CD8-positive, alpha-beta memory T cell (primary cell): Measurements from ENCODE around the gene LBX1. TPM values are rescaled to one million over a fixed set of nuclear protein-coding genes. Genes with fewer than 3 reads are reported as not detected.

Source experiments
- CTCF ChIA-PET: fragments of 350-600 bp; sonication (Branson Sonifier 250); formaldehyde crosslinking; loops from one replicate; lab custom pipeline; 2021; ENCODE audit warnings: antibody characterized with exemption; lab: Charles Lee
- POLR2A ChIA-PET: fragments of 350-600 bp; sonication (Branson Sonifier 250); formaldehyde crosslinking; loops from one replicate; lab custom pipeline; 2021; ENCODE audit warnings: antibody characterized with exemption; lab: Charles Lee
- DNase-seq, 5 donors: peaks; one replicate each; pipeline versions ENCODE4 v3.0.0 to v3.0.0-alpha.2; 2020 to 2022; ENCODE audit warnings: mixed read lengths in 1 of 5
- H3K27ac ChIP-seq: one replicate; pipeline ENCODE4 v1.7.0; 2013; ENCODE audit warnings: low read depth, mild to moderate bottlenecking, low read length, moderate library complexity
- H3K27me3 ChIP-seq: 2 replicates; pipeline ENCODE4 v1.7.0; 2013; ENCODE audit warnings: low read length, mild to moderate bottlenecking; ENCODE audit not compliant: insufficient read depth, poor library complexity, severe bottlenecking
- H3K36me3 ChIP-seq: 2 replicates; pipeline ENCODE4 v1.7.0; 2013; ENCODE audit warnings: mild to moderate bottlenecking, low read length, moderate library complexity; ENCODE audit not compliant: insufficient read depth
- H3K4me1 ChIP-seq: 2 replicates; pipeline ENCODE4 v1.7.0; 2013; ENCODE audit warnings: mild to moderate bottlenecking, low read length, moderate library complexity; ENCODE audit not compliant: insufficient read depth
- H3K4me3 ChIP-seq: 2 replicates; pipeline ENCODE4 v1.7.0; 2013; ENCODE audit warnings: mild to moderate bottlenecking, low read length
- H3K9me3 ChIP-seq: 2 replicates; pipeline ENCODE4 v1.7.0; 2013; ENCODE audit warnings: mild to moderate bottlenecking, low read length
- H3K27ac Mint-ChIP-seq, 8 donors: one replicate each; pipeline ENCODE4 v1.8.0; 2020 to 2021; ENCODE audit warnings: mixed read lengths in 8 of 8, mild to moderate bottlenecking in 6 of 8, inconsistent platforms in 3 of 8, moderate library complexity in 3 of 8
- H3K27me3 Mint-ChIP-seq, 2 donors: one replicate each; pipeline ENCODE4 v1.8.0; 2020 to 2021; ENCODE audit warnings: mixed read lengths in 2 of 2, mild to moderate bottlenecking in 1 of 2, moderate library complexity in 1 of 2
- H3K36me3 Mint-ChIP-seq, 3 donors: one replicate each; pipeline ENCODE4 v1.8.0; 2020 to 2021; ENCODE audit warnings: mixed read lengths in 3 of 3, inconsistent platforms in 1 of 3, mild to moderate bottlenecking in 1 of 3
- H3K4me1 Mint-ChIP-seq, 3 donors: one replicate each; pipeline ENCODE4 v1.8.0; 2020 to 2021; ENCODE audit warnings: mixed read lengths in 3 of 3, inconsistent platforms in 1 of 3, mild to moderate bottlenecking in 1 of 3
- H3K4me3 Mint-ChIP-seq, 7 donors: one replicate each; pipeline ENCODE4 v1.8.0; 2020 to 2021; ENCODE audit warnings: mixed read lengths in 7 of 7, mild to moderate bottlenecking in 6 of 7, moderate library complexity in 4 of 7, inconsistent platforms in 2 of 7
- H3K9me3 Mint-ChIP-seq, 5 donors: one replicate each; pipeline ENCODE4 v1.8.0; 2020 to 2022; ENCODE audit warnings: mixed read lengths in 5 of 5, mild to moderate bottlenecking in 3 of 5, moderate library complexity in 2 of 5, inconsistent platforms in 1 of 5
- polyA plus RNA-seq: library from polyadenylated mRNA; unstranded; fragments of 300-500 nt; fragmentation: Illumina TruSeq; gene quantifications from one replicate; pipeline ENCODE4 v1.2.3, GENCODE V29; 2021
- total RNA-seq, 2 experiments: library from RNA; stranded (reverse); gene quantifications; one replicate each; pipeline ENCODE4 v1.2.3, GENCODE V29; 2021

Gene LBX1, protein sequence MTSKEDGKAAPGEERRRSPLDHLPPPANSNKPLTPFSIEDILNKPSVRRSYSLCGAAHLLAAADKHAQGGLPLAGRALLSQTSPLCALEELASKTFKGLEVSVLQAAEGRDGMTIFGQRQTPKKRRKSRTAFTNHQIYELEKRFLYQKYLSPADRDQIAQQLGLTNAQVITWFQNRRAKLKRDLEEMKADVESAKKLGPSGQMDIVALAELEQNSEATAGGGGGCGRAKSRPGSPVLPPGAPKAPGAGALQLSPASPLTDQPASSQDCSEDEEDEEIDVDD
- total RNA-seq (not detected), polyA plus RNA-seq (not detected)

DNA sequence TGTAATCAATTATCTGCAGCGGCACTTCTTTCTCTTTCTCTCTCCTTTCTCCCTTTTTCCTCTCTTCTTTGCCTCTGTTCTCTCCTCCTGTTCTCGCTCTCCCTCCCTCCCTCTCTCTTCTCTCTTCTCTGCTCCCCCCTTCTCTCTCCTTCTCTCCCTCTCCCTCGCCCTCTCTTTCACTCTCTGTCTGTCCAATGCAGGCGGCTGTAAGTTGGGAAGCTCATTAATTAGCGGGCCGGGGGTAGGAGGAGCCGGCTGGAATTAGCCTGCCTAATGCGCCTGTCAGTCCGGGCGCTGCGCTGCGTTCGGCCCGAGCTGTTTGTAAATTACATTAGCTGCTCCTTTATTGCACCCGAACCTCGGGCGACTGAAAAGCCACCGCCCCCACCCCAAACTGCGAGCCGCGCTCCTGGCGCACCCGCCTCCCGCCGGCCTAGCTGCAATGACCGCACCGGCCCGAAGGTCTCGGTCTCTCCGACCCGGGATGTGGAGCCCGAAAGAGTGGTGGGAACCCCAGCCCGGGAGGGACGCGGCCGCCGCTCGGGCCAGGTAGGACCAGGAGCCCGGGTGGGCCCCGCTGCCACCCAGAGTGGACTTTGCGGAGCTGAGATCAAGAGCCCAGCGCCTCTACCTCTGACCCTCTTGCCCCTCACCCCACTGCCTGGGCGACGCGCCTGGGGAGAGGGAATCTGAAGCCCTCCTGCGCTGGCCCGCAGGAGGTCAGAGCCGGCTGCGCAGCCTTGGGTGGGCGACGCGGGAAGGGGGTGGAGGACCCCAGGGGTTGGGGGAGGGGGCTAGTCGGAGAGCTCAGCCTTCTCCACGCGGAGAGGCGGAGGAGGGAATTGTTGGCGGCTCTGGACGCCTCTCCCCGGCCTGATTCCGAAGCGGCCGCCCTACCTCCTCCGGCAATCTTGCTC is at the start of gene LBX1:
Gene LBX1, minus strand, starts transcription at position 198 of the 917 bp plus-strand sequence. CDS start 648 bp downstream, outside the sequence.
- ChIA-PET CTCF (interaction anchor here (1.8 kb wide), 1 partner anchor 15 kb away, joined by 8 read pairs; no protein-coding TSS in a partner anchor), POLR2A (interaction anchor here (0.7 kb wide), 2 partner anchors 10 to 63 kb away, joined by 3 to 8 read pairs; no protein-coding TSS in a partner anchor)
- H3K9me3 ChIP-seq: no peaks in the 10 kb centered on the region
- H3K27ac ChIP-seq: no peak within 1 kb of the TSS
- peaks cover 0 to 3% (median 0%) of the 10 kb centered on the region in 5 donors for H3K9me3 Mint-ChIP-seq
- no peak within 1 kb of the TSS for H3K4me3 ChIP-seq
- no peak for DNase-seq
- H3K36me3 Mint-ChIP-seq: peaks cover 0 to 3% (median 0%) of the 10 kb centered on the region in 3 donors
- H3K27ac Mint-ChIP-seq: peak within 1 kb of the TSS in 2 of 8 donors; percentile 45 to 48
- peak within 1 kb of the TSS; percentile 8 to 76 (median 62) for H3K4me3 Mint-ChIP-seq
- peaks cover 91% of the 10 kb centered on the region for H3K27me3 ChIP-seq
- H3K4me1 Mint-ChIP-seq: peaks cover 28 to 44% (median 32%) of the 10 kb centered on the region in 3 donors
- H3K27me3 Mint-ChIP-seq: peaks cover 66 to 80% of the 10 kb centered on the region in 2 donors
- no peaks in the 10 kb centered on the region for H3K36me3 ChIP-seq
- H3K4me1 ChIP-seq: peaks cover 42% of the 10 kb centered on the region

DNA sequence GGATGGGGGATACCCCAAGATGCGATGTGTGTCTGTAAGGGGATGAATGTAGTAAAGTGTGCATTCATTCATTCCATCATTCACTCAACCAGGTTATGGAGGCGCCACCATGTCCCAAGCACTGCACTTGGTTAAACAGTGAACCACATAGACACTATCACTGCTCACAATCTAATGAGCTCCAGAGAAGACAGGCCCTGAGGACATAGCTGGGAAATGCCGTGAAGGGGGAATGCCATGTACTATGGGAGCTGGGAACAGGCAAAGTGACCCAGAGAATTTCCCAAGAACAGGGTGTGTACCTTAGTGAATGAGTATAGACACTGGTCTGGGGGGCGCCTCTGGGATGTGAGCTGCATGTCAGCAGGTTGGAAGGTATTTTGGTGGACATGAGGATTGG is 44.5 kb upstream of the LBX1 start:
- Histone ChIP-seq H3K36me3 (no peaks in the 10 kb centered on the region), H3K9me3 (no peaks in the 10 kb centered on the region), H3K4me1 (no peaks in the 10 kb centered on the region), H3K27ac (no peak overlapping the region), H3K4me3 (no peak overlapping the region), H3K27me3 (no peaks in the 10 kb centered on the region)
- Mint-ChIP-seq H3K27me3 (peaks cover 20 to 42% of the 10 kb centered on the region in 2 donors), H3K9me3 (no peaks in the 10 kb centered on the region), H3K4me1 (peaks cover 0 to 5% (median 2%) of the 10 kb centered on the region in 3 donors), H3K4me3 (no peak overlapping the region), H3K36me3 (no peaks in the 10 kb centered on the region), H3K27ac (no peak overlapping the region)
- ChIA-PET CTCF (interaction anchor here (0.8 to 3.9 kb wide), 4 partner anchors 15 to 297 kb away, joined by 3 to 14 read pairs (median 4); no protein-coding TSS in a partner anchor), POLR2A (interaction anchor here (0.6 kb wide), 1 partner anchor 275 kb away, joined by 5 read pairs; no protein-coding TSS in a partner anchor)
- DNase-seq: no peak

- no peaks in the 10 kb centered on the region for H3K27me3 ChIP-seq
- ChIA-PET CTCF (interaction anchor here (0.8 to 3.9 kb wide), 3 partner anchors 15 to 59 kb away, joined by 3 to 14 read pairs (median 5); no protein-coding TSS in a partner anchor), POLR2A (no interaction called here)
- no peaks in the 10 kb centered on the region for H3K4me1 ChIP-seq
- H3K27me3 Mint-ChIP-seq: peaks cover 22 to 45% of the 10 kb centered on the region in 2 donors
- no peak overlapping the region for H3K4me3 ChIP-seq
- no peaks in the 10 kb centered on the region for H3K9me3 Mint-ChIP-seq
- H3K4me3 Mint-ChIP-seq: no peak overlapping the region
- H3K36me3 ChIP-seq: no peaks in the 10 kb centered on the region
- no peak for DNase-seq
- no peaks in the 10 kb centered on the region for H3K36me3 Mint-ChIP-seq
- H3K27ac Mint-ChIP-seq: peak overlapping the region in 1 of 8 donors; percentile 34
- peaks cover 0 to 5% (median 2%) of the 10 kb centered on the region in 3 donors for H3K4me1 Mint-ChIP-seq
- no peak overlapping the region for H3K27ac ChIP-seq
- no peaks in the 10 kb centered on the region for H3K9me3 ChIP-seq
These were observed 44.1 kb upstream of the LBX1 start for GRCh38 chr10:101273330-101273729.

DNA sequence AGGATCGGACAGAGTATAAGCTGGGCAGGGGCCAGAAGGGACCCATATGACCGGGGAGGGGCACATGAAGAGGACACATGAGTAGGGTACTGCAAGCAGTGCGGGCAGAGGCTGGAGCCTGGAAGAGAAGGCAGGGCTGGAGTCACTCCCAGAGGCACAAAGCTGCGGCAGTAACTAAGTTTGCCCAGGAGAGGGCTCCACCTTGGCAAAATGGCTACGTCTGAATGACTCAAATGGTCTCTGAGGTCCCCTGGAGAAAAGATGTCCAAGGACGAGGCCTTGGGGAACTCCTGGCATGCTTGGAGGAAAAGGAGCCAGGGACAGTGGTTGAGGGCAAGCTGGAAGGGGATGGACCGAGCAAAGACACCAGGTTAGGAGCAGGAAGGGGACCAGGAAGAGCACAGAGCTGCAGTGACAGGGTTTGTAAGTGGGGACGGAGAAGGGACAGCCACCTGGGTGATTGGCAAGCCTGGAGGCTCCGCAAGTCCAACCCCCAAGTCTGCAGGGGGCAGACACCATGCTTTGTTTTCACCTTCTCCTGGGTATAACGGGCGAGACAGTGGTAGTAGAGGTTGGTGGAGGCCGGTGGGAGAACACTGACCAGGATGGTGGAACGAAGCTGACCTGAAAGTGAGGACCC is 43.1 kb upstream of the LBX1 start:
- no peaks in the 10 kb centered on the region for H3K27me3 ChIP-seq
- H3K4me3 ChIP-seq: no peak overlapping the region
- peak overlapping the region in 1 of 8 donors; percentile 72 for H3K27ac Mint-ChIP-seq
- DNase-seq: peak; percentile 26 to 66 (median 39)
- H3K4me3 Mint-ChIP-seq: no peak overlapping the region
- H3K4me1 ChIP-seq: no peaks in the 10 kb centered on the region
- peaks cover 0 to 5% (median 2%) of the 10 kb centered on the region in 3 donors for H3K4me1 Mint-ChIP-seq
- H3K36me3 ChIP-seq: no peaks in the 10 kb centered on the region
- ChIA-PET POLR2A (interaction anchor here (0.6 kb wide), 1 partner anchor 127 kb away, joined by 4 read pairs; no protein-coding TSS in a partner anchor), CTCF (interaction anchor here (1.0 to 3.9 kb wide), 6 partner anchors 16 to 298 kb away, joined by 3 to 14 read pairs (median 5); no protein-coding TSS in a partner anchor)
- peaks cover 22 to 47% of the 10 kb centered on the region in 2 donors for H3K27me3 Mint-ChIP-seq
- H3K36me3 Mint-ChIP-seq: no peaks in the 10 kb centered on the region
- no peaks in the 10 kb centered on the region for H3K9me3 Mint-ChIP-seq
- no peaks in the 10 kb centered on the region for H3K9me3 ChIP-seq
- H3K27ac ChIP-seq: no peak overlapping the region

DNA sequence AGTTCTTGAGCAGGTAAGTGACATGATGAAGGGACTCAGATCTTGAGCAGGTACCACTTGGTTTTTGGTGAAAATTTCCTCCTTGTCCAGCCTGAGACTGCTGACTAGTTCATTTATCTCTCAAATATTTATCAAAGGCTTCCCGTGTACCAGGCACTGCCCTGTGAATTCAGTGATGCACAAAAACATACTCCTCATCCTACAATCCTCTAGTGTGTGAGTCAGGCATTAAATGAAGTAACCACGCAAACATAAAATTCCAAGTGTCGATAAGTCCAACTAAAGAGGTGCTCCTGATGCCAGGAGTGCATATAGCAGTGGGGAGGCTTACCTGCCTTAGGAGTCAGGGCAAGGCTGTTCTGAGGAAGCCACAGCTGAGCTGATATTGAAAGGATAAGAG is 41.5 kb upstream of the LBX1 start:
- Mint-ChIP-seq H3K27ac (no peak overlapping the region), H3K9me3 (no peaks in the 10 kb centered on the region), H3K4me1 (peaks cover 0 to 5% (median 2%) of the 10 kb centered on the region in 3 donors), H3K4me3 (no peak overlapping the region), H3K36me3 (no peaks in the 10 kb centered on the region), H3K27me3 (peaks cover 22 to 47% of the 10 kb centered on the region in 2 donors)
- Histone ChIP-seq H3K4me3 (no peak overlapping the region), H3K9me3 (no peaks in the 10 kb centered on the region), H3K36me3 (no peaks in the 10 kb centered on the region), H3K4me1 (no peaks in the 10 kb centered on the region), H3K27ac (no peak overlapping the region), H3K27me3 (no peaks in the 10 kb centered on the region)
- CTCF ChIA-PET: interaction anchor here (1.1 to 3.9 kb wide), 3 partner anchors 57 to 306 kb away, joined by 3 to 14 read pairs (median 5); no protein-coding TSS in a partner anchor
- POLR2A ChIA-PET: no interaction called here
- no peak for DNase-seq

DNA sequence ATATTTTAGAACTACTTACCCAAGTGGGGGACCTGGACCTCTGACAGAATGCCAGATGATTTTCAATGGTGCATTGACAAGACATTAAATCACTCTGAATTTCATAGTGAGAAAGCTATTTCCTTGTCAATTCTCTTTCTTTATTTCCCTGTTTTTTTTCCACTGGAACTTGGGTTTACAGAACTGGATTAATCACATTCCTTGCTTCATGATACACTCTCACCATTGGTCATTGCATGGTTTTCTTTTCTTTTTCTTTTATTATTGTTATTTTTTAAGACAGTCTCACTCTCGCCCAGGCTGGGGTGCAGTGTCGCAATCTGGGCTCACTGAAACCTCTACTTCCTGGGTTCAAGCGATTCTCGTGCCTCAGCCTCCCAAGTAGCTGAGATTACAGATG is 38.5 kb upstream of the LBX1 start:
- DNase-seq: no peak
- peaks cover 0 to 5% (median 2%) of the 10 kb centered on the region in 3 donors for H3K4me1 Mint-ChIP-seq
- Histone ChIP-seq H3K9me3 (no peaks in the 10 kb centered on the region), H3K36me3 (no peaks in the 10 kb centered on the region), H3K27ac (no peak overlapping the region), H3K27me3 (peaks cover 10% of the 10 kb centered on the region), H3K4me1 (no peaks in the 10 kb centered on the region), H3K4me3 (no peak overlapping the region)
- no peaks in the 10 kb centered on the region for H3K36me3 Mint-ChIP-seq
- no peak overlapping the region for H3K4me3 Mint-ChIP-seq
- no peaks in the 10 kb centered on the region for H3K9me3 Mint-ChIP-seq
- peaks cover 31 to 47% of the 10 kb centered on the region in 2 donors for H3K27me3 Mint-ChIP-seq
- POLR2A ChIA-PET: no interaction called here
- CTCF ChIA-PET: no interaction called here
- H3K27ac Mint-ChIP-seq: no peak overlapping the region

DNA sequence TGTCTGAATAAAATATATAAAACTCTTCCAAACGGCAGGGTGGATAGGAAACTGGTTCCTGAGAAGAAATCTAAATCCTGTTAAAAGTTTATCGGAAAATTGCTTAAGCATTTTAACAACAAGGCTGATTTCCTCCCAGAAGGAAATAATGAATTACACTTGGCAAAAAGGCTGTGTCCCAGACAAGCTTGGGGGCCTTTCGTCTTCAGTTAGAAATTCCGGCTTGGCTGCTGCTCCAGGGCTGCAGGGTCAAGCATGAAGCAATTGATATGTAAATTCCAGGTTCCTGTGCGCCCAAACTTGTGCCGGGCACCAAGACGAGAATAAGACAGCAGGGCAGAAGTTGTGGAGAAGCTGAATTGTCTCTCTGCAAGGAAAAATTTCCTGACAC is 38.0 kb upstream of the LBX1 start:
- Mint-ChIP-seq H3K4me3 (no peak overlapping the region), H3K27ac (no peak overlapping the region), H3K4me1 (peaks cover 0 to 3% (median 2%) of the 10 kb centered on the region in 3 donors), H3K9me3 (no peaks in the 10 kb centered on the region), H3K27me3 (peaks cover 27 to 48% of the 10 kb centered on the region in 2 donors), H3K36me3 (no peaks in the 10 kb centered on the region)
- Histone ChIP-seq H3K27me3 (peaks cover 10% of the 10 kb centered on the region), H3K4me1 (no peaks in the 10 kb centered on the region), H3K9me3 (no peaks in the 10 kb centered on the region), H3K27ac (no peak overlapping the region), H3K36me3 (no peaks in the 10 kb centered on the region), H3K4me3 (no peak overlapping the region)
- ChIA-PET CTCF (no interaction called here), POLR2A (no interaction called here)
- no peak for DNase-seq
